ENCODE results near the gene HAUS1. TPM values are rescaled to one million over a fixed set of nuclear protein-coding genes. Genes with fewer than 3 reads are reported as not detected.

HAUS1 gene
- total and polyA plus RNA-seq, 8 donors = 19.0 to 56.8 (median 42.7) TPM

DNA sequence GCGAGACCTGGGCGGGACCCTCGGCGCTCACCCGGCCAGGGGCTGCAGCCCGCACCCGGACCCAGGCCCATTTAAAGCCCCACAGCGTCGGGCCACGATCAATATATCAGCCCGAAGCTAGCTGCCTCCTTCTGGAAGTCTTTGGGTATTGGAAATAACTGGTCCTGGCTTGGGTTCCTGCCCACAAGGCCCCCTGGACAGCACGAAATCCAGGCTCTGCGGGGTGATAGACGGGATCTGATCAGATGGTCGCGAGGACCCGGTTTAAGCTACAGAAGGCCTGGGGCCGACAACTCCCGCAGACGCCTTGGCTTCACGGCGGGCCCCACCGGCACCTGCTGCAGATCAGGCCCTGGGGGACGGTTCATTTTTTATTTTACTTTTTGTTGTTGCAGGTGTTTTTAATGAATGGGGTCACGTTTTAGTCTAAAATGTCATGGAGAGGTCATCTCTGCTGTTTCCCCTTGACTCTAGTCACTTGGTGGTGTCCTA, 31.8 kb upstream of the HAUS1 start:
- peak overlapping the region; percentile 74 to 85 for H3K4me3 ChIP-seq
- TF ChIP-seq, protein P1, sequence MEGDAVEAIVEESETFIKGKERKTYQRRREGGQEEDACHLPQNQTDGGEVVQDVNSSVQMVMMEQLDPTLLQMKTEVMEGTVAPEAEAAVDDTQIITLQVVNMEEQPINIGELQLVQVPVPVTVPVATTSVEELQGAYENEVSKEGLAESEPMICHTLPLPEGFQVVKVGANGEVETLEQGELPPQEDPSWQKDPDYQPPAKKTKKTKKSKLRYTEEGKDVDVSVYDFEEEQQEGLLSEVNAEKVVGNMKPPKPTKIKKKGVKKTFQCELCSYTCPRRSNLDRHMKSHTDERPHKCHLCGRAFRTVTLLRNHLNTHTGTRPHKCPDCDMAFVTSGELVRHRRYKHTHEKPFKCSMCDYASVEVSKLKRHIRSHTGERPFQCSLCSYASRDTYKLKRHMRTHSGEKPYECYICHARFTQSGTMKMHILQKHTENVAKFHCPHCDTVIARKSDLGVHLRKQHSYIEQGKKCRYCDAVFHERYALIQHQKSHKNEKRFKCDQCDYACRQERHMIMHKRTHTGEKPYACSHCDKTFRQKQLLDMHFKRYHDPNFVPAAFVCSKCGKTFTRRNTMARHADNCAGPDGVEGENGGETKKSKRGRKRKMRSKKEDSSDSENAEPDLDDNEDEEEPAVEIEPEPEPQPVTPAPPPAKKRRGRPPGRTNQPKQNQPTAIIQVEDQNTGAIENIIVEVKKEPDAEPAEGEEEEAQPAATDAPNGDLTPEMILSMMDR (IDR thresholded peaks at IDR 0.05) = no peak
- peak overlapping the region; percentile 33 to 86 for H3K27ac ChIP-seq
- H3K36me3 ChIP-seq = peaks cover 0 to 4% of the 10 kb centered on the region in 2 donors
- no peak for ATAC-seq
- DNase-seq = no peak
- no peaks in the 10 kb centered on the region for H3K27me3 ChIP-seq
- no peaks in the 10 kb centered on the region for H3K9me3 ChIP-seq
- peaks cover 10 to 48% of the 10 kb centered on the region in 2 donors for H3K4me1 ChIP-seq
- intact Hi-C loops (cut with DNase I) = loop anchor here (10.0 kb wide), 2 partner anchors 118 to 408 kb away; no protein-coding TSS in a partner anchor

DNA sequence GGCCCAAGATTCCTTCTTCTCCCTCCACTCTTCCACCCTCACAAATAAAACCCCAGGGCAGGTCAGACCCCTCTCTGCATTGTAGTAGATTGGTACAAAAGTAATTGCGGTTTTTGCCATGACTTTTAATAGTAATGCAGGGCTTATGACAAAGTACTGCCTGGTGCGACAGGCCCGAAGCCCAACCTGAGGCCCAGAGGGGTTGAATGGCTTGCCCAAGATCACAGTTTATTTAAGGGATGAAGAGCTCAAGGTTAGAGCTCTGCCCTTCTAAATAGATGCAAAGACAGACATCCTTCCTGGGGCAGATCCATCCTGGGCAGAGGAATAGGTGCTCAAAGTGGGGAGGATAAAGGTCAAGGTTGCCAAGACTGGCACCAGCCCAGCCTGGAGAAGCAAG, 31.2 kb upstream of the HAUS1 start:
- intact Hi-C loops (cut with DNase I) = loop anchor here (10.0 kb wide), 2 partner anchors 118 to 408 kb away; no protein-coding TSS in a partner anchor
- H3K4me3 ChIP-seq = peak overlapping the region in 1 of 2 donors; percentile 74
- H3K36me3 ChIP-seq = peaks cover 0 to 9% of the 10 kb centered on the region in 2 donors
- TF ChIP-seq, protein P1 (IDR thresholded peaks at IDR 0.05) = no peak
- H3K4me1 ChIP-seq = peaks cover 10 to 48% of the 10 kb centered on the region in 2 donors
- ATAC-seq = no peak
- no peaks in the 10 kb centered on the region for H3K27me3 ChIP-seq
- DNase-seq = no peak
- H3K9me3 ChIP-seq = no peaks in the 10 kb centered on the region
- H3K27ac ChIP-seq = peak overlapping the region in 1 of 2 donors; percentile 13

DNA sequence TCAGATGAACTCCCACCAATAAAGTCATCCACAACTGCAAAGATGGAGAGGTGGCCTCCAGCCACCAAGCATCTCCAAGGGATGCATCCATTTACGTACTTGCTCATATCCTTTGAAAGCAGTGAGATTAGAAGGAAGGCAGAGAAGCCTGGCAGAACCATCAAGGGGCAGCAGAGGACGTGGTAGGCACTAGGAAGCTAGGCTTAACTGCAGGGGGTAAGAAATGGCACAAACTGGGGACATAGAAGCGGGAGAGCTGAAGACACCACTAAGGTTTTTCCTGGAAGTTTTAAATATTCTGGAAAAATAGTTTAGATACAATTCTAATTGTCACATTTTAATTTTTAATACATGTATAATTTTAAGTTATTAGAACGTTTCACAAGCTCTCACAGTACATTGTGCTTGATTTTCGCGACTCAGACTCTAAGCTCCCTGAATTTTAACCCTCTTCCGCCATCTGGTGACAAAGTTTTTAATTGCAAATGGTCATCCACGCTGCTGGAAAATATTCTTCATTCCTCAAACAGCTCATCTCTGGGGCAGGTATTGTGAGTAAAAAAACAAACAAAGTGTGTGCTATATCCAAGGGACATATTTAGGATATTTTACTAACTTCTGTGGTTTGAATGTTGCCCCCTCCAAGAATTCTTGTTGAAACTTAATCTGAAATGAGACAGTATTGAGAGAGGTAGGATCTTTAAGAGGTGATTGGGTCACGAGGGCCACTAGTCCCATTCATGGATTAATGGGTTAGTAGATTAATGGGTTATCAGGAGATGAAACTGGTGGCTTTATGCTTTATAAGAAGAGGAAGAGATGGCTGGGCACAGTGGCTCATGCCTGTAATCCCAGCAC, 30.5 kb upstream of the HAUS1 start:
- Histone ChIP-seq H3K27ac (peak overlapping the region in 1 of 2 donors; percentile 13), H3K9me3 (no peaks in the 10 kb centered on the region), H3K36me3 (peaks cover 0 to 16% of the 10 kb centered on the region in 2 donors), H3K27me3 (no peaks in the 10 kb centered on the region), H3K4me3 (no peak overlapping the region), H3K4me1 (peaks cover 10 to 45% of the 10 kb centered on the region in 2 donors)
- peak in 2 of 4 donors; percentile 50 to 65 for DNase-seq
- peak; percentile 61 for ATAC-seq
- TF ChIP-seq, protein P1 (IDR thresholded peaks at IDR 0.05) = peak; percentile 44 to 70
- intact Hi-C loops (cut with DNase I) = loop anchor here (10.0 kb wide), 2 partner anchors 119 to 409 kb away; no protein-coding TSS in a partner anchor

DNA sequence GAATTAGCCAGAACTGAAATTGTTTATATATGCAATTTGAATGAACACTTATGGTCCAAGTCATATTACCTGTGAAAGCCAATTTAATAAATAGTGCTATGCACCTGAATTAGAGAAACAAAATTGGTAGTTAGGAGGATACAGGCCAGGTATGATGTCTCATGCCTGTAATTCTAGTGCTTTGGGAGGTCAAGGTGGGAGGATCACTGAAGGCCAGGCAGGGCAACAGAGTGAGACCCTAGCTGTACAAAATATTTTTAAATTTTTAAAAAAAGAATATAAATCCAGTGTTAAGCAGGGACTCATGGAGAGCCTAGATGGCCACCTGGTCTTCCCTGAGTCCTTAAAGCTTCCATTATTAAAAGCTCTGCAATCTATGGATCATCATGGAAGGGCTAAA, 24.8 kb upstream of the HAUS1 start:
- H3K36me3 ChIP-seq = peaks cover 5 to 71% of the 10 kb centered on the region in 2 donors
- H3K4me1 ChIP-seq = no peaks in the 10 kb centered on the region
- intact Hi-C loops (cut with DNase I) = loop anchor here (10.0 kb wide), 2 partner anchors 125 to 415 kb away; no protein-coding TSS in a partner anchor
- no peak for ATAC-seq
- no peak overlapping the region for H3K27ac ChIP-seq
- TF ChIP-seq, protein P1 (IDR thresholded peaks at IDR 0.05) = no peak
- no peak for DNase-seq
- H3K9me3 ChIP-seq = no peaks in the 10 kb centered on the region
- H3K27me3 ChIP-seq = no peaks in the 10 kb centered on the region
- no peak overlapping the region for H3K4me3 ChIP-seq

DNA sequence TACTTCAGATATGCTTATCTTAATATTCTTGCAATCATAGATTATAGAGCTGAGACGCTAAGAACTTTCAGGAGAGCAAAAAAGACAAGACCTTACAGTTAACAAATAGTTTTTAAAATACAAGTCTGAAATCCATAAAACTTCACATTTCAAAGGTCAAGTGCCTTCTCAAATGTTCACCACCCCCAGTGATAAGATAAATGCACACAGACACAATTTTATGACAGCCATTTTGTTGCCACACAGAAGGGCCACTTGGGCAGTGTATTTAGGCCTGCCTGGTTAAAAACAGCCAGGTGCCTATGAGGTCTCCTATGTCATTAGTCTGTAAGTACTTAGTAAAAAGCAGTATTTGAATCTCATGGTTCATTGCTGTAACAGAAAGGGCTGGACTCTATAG, 24.0 kb upstream of the HAUS1 start:
- TF ChIP-seq, protein P1 (IDR thresholded peaks at IDR 0.05) = no peak
- no peak overlapping the region for H3K4me3 ChIP-seq
- no peak overlapping the region for H3K27ac ChIP-seq
- DNase-seq = no peak
- no peaks in the 10 kb centered on the region for H3K9me3 ChIP-seq
- H3K4me1 ChIP-seq = no peaks in the 10 kb centered on the region
- intact Hi-C loops (cut with DNase I) = no loop called here
- ATAC-seq = no peak
- no peaks in the 10 kb centered on the region for H3K27me3 ChIP-seq
- peaks cover 5 to 79% of the 10 kb centered on the region in 2 donors for H3K36me3 ChIP-seq
